DOHH2 (cell line): Measurements from ENCODE around the gene RNGTT.

Source experiments
- CTCF ChIP-seq: fragments of 200-600 bp; sonication (generic); IDR thresholded peaks from one replicate; pipeline ENCODE4 v1.5.1; 2014; ENCODE audit warnings: antibody characterized with exemption, mild to moderate bottlenecking, low read depth, low read length; ENCODE audit not compliant: poor library complexity, severe bottlenecking
- EZH2phosphoT487 ChIP-seq: fragments of 200-600 bp; sonication (generic); IDR thresholded peaks from 2 replicates; pipeline ENCODE4 v1.6.1; 2017; ENCODE audit warnings: borderline replicate concordance, mild to moderate bottlenecking, antibody characterized with exemption, low read length, moderate library complexity, mixed read lengths

GRCh38 chr6:88614316-88614877 is 349.0 kb downstream of the RNGTT start:
- TF ChIP-seq CTCF, result no peak
- no peak for TF ChIP-seq EZH2phosphoT487
